GM06990 (cell line): ENCODE data around the gene GNPTG.

Experiments used
- DNase-seq: peaks from one replicate; pipeline ENCODE4 v3.0.0-alpha.2; 2011; ENCODE audit not compliant: insufficient read length; ENCODE audit errors: extremely low read depth
- H3K27me3 ChIP-seq: replicated peaks from 2 replicates; pipeline ENCODE4 v1.6.0; 2011; ENCODE audit warnings: low read length; ENCODE audit not compliant: control insufficient read depth, insufficient read depth
- H3K36me3 ChIP-seq: 2 replicates; pipeline ENCODE4 v1.5.1; 2011; ENCODE audit warnings: low read length; ENCODE audit not compliant: control insufficient read depth, insufficient read depth
- H3K4me3 ChIP-seq: replicated peaks from 2 replicates; pipeline ENCODE4 v1.5.1; 2011; ENCODE audit warnings: low read depth, mild to moderate bottlenecking, control low read depth, low read length
- TF ChIP-seq, protein P1 (sequence below): IDR thresholded peaks from 2 replicates; pipeline ENCODE4 v1.5.1; 2011; ENCODE audit warnings: low read length, control low read depth, mild to moderate bottlenecking, inconsistent platforms; ENCODE audit not compliant: insufficient read depth, poor library complexity, severe bottlenecking

GNPTG gene

GRCh38 chr16:1337486-1337885 is 14.2 kb upstream of the GNPTG start:
- H3K36me3 ChIP-seq = no peaks in the 10 kb centered on the region
- TF ChIP-seq, protein P1, sequence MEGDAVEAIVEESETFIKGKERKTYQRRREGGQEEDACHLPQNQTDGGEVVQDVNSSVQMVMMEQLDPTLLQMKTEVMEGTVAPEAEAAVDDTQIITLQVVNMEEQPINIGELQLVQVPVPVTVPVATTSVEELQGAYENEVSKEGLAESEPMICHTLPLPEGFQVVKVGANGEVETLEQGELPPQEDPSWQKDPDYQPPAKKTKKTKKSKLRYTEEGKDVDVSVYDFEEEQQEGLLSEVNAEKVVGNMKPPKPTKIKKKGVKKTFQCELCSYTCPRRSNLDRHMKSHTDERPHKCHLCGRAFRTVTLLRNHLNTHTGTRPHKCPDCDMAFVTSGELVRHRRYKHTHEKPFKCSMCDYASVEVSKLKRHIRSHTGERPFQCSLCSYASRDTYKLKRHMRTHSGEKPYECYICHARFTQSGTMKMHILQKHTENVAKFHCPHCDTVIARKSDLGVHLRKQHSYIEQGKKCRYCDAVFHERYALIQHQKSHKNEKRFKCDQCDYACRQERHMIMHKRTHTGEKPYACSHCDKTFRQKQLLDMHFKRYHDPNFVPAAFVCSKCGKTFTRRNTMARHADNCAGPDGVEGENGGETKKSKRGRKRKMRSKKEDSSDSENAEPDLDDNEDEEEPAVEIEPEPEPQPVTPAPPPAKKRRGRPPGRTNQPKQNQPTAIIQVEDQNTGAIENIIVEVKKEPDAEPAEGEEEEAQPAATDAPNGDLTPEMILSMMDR = no peak
- no peak for DNase-seq
- peaks cover 3% of the 10 kb centered on the region; the same call in 1 of the 2 replicates for H3K27me3 ChIP-seq
- H3K4me3 ChIP-seq = no peak overlapping the region

DNA sequence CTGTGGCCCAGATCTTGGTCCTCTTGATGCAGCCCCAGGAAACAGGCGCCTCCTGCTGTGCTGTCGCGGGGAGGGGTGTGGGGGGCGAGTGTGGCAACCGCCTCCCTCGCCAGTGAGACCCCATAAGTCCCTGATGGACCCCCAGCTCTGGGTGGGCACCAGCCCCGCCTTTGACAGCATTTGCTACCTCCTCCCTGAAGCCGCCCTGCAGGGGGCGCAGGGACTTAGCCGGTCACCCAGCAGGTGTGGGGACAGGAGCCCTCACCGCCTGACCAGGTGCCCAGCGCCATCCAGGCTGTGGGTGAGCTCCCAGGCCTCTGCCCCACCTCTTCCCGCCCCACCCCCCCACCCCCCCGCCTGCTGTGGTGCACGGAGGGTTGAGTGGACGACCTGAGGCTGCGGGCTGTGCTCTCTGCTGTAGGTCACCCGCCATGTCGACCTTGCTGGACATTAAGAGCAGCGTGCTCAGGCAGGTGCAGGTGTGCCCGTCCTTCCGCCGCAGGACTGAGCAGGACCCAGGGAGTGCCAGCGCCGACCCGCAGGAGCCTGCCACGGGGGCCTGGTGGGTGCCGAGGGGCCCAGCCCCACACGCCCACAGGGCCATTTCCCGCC is 13.5 kb upstream of the GNPTG start:
- H3K4me3 ChIP-seq = no peak overlapping the region
- no peak for DNase-seq
- TF ChIP-seq, protein P1 = peak; percentile 75
- H3K27me3 ChIP-seq = peaks cover 3% of the 10 kb centered on the region; the same call in 1 of the 2 replicates
- H3K36me3 ChIP-seq = no peaks in the 10 kb centered on the region

DNA sequence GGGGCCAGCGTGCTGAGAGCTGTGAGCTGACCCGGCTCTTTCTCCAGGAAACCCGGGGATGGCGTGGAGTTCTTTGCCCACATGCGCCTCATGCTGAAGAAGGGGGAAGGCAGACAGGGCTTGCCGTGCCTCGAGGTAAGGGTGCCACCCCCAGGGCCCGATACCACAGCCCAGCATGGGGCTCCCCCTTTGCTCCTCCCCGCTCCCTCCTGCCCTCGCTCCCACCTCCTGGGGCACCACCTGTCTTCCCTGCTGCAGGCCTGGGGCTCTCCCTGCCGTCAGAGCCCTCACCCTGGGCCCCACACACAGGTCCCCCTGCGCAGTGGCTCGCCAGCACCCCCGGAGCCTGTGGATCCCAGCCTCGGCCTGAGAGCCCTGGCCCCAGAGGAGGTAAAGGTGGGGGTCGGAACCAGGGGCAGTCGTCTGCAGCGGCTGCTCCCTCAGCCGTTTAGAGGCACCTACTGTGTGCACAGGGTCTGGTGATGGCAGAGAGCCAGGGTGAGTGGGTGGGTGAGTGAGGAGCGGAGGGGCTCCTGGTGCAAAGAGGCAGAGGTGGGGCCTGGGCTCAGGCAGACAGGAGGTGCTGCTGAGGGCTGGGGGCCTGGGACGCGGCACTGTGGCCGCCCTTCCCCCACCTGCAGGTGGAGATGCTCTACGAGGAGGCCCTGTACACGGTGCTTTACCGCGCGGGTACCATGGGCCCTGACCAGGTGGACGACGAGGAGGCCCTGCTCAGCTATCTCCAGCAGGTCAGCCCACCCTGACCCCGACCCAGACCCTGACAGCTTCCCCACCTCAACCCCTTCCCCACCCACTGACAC is 12.7 kb upstream of the GNPTG start:
- H3K4me3 ChIP-seq = no peak overlapping the region
- DNase-seq = no peak
- H3K27me3 ChIP-seq = peaks cover 3% of the 10 kb centered on the region; the same call in 1 of the 2 replicates
- no peaks in the 10 kb centered on the region for H3K36me3 ChIP-seq
- TF ChIP-seq, protein P1 = no peak

- Histone ChIP-seq H3K36me3 (no peaks in the 10 kb centered on the region), H3K4me3 (no peak overlapping the region), H3K27me3 (peaks cover 3% of the 10 kb centered on the region; the same call in 1 of the 2 replicates)
- TF ChIP-seq, protein P1 = no peak
- DNase-seq = no peak
Measured at GRCh38 chr16:1340730-1341494, 10.8 kb upstream of the GNPTG start.

DNA sequence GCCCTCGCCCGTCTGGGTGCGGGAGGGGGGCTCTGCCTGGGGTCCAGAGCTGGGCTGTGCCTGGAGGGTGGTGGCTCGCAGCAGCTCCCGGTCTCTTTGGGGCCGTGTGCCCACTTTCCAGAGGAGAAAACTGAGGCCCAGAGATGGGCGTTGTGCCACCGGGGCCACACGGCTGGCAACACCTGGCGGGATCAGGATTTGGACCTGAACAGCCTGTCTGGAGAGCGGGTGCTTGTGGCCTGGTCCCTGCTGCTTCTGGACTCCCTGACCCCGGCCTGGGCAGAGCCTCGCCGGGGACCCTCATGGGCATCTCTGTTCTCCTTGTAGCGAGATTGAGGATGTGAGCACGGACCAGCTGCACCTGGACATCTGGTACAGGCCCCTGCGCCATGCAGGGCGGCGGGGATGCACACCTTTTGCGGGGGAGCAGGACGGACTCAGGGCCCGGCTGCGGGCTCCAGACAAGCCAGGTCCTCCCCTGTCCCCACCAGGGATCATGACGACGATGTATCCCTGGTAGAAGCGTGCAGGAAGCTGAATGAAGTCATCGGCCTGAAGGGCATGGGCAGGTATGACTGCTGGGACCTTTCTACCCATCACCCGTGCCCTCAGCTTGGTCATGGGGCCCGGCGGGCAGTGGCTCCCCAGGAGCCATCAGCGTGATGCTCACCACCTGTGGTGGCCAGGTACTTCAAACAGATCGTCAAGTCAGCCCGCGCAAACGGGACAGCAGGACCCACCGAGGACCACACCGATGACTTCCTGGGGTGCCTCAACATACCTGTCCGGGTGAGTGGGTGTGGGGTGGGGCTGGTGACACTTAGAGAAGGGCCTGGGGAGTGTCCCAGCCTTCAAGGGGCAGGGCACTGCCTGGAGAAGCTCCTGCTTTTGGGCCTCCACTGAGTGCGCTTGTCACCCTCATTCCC is 10.0 kb upstream of the GNPTG start:
- no peak for DNase-seq
- TF ChIP-seq, protein P1 = no peak
- H3K4me3 ChIP-seq = no peak overlapping the region
- no peaks in the 10 kb centered on the region; the same call in 1 of the 2 replicates for H3K27me3 ChIP-seq
- no peaks in the 10 kb centered on the region for H3K36me3 ChIP-seq
